Measurements from ENCODE around the gene SESTD1. TPM values are rescaled to one million over a fixed set of nuclear protein-coding genes. Genes with fewer than 3 reads are reported as not detected.
A peak's percentile ranks its signal among the peaks of the same experiment; 100 is the strongest.

SESTD1 gene
- total and polyA plus RNA-seq, 2 of the 13 experiments (the other 11 are each of a cell fraction or from before 2014, with no cell fraction given): 74.4 to 101 TPM

- TF ChIP-seq ARID4A (CRISPR knock-in tag; IDR thresholded peaks at IDR 0.05; ENCODE audit: borderline replicate concordance) (no peak), SOX6 (IDR thresholded peaks at IDR 0.05) (no peak), SOX6 (CRISPR knock-in tag; IDR thresholded peaks at IDR 0.05) (peak; percentile 92), DNMT3B (CRISPR knock-in tag; conservative IDR thresholded peaks at IDR 0.05) (no peak), ZNF552 (CRISPR knock-in tag; IDR thresholded peaks at IDR 0.05; ENCODE audit: borderline replicate concordance) (no peak), ZBTB7A (CRISPR knock-in tag; IDR thresholded peaks at IDR 0.05) (no peak), CEBPG (CRISPR knock-in tag; IDR thresholded peaks at IDR 0.05) (peak; percentile 52), ZNF777 (CRISPR knock-in tag; IDR thresholded peaks at IDR 0.05) (no peak), RXRB (CRISPR knock-in tag; IDR thresholded peaks at IDR 0.05; ENCODE audit: borderline replicate concordance) (no peak), ZNF329 (CRISPR knock-in tag; IDR thresholded peaks at IDR 0.05; ENCODE audit: low read depth) (no peak), MZF1 (CRISPR knock-in tag; IDR thresholded peaks at IDR 0.05; ENCODE audit: borderline replicate concordance) (no peak), ZNF570 (CRISPR knock-in tag; IDR thresholded peaks at IDR 0.05; ENCODE audit: borderline replicate concordance) (no peak), RARA (CRISPR knock-in tag; IDR thresholded peaks at IDR 0.05) (0 out of 2 replicates have a peak, but pooled peaks have one; percentile 14), ZNF331 (CRISPR knock-in tag; IDR thresholded peaks at IDR 0.05) (no peak), ZBTB43 (CRISPR knock-in tag; conservative IDR thresholded peaks at IDR 0.05) (no peak), GTF2F1 (IDR thresholded peaks at IDR 0.05; ENCODE audit: low read length) (no peak), AGO1 (IDR thresholded peaks at IDR 0.05; ENCODE audit: low read depth, low read length, poor library complexity, severe bottlenecking) (no peak)
These were observed 10.8 kb upstream of the SESTD1 start (continued) for GRCh38 chr2:179275253-179276012.

All from HepG2 (cell line).